ENCODE data around the gene SPR.

The SPR gene

DNA sequence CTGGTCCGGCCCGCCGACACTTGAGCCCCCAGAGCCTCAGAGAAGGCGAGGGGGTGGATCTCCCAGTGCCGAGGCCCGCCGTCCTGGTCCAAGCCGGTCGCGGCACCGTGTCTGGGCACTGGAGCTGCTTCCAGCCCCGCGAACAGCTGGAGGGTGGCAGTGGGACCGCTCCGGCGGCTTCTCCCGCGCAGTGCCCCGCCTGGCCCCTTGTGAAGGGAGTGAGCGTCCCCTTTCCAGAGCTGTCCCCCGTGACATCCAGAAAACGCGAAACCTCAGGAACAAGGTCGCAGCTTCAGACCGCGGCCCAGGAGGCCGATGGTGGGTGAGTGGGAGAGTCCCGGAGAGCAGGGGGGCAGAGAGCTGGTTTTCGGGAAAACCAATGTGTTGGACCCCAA lies 29.5 kb downstream of the SPR start:
- no peak for DNase-seq

DNA sequence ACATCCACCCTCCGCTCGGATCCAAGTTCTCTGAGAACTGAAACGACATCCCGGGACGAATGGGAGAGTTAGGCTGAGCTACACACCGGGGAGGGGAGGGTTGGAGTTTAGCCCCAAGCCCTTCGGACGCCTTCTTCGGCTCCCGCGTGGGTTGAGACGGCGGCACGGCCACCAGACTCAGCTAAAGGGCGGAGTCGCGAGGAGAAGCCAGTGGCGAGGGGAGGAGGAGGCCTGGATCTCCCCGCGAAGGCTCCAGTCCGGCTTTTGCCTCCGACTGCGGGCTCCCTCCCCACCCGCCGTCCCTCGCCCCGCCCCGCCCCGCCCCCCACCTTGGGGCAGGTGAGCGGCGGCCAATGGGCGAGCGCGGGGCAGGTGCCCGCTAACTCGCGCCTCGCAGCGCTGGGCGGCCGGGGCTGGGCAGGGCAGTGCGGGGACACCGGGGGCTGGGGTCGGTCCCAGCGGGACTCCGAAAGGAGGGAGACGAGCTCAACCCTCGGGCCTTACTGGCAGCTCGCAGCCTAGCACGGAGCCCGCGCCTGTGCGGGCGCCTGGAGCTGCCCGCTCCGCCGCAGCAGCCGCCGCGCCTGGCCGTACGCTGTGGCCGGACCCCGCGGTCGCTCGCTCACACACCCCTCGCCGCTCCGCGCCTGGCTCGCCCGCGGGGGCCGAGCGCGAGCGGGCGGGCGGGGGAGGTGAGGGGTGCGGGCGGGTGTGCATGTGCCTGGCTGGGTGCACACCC lies 30.1 kb downstream of the SPR start, which contains the start of gene EMX1:
TSS of gene EMX1 (plus strand) at position 382 of the 739 bp plus-strand sequence. CDS start at position 716, 334 bp downstream.
- DNase-seq, result peak; percentile 55

DNA sequence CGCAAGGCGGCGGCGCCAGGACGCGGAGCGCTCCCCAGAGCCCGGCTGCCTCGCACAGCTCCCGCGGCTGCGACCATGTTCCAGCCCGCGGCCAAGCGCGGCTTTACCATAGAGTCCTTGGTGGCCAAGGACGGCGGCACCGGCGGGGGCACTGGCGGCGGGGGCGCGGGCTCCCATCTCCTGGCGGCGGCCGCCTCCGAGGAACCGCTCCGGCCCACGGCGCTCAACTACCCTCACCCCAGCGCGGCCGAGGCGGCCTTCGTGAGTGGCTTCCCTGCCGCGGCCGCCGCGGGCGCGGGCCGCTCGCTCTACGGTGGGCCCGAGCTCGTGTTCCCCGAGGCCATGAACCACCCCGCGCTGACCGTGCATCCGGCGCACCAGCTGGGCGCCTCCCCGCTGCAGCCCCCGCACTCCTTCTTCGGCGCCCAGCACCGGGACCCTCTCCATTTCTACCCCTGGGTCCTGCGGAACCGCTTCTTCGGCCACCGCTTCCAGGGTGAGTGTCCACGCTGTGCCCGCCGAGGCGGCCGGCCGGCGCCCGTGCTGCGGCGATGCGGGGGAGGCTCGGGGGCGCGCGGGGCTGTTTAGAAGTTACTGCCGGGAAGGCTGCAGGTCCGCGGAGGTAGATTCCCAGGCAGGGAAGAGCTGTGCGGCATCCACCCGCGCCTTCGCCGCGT lies 30.8 kb downstream of the SPR start:
- no peak for DNase-seq

DNA sequence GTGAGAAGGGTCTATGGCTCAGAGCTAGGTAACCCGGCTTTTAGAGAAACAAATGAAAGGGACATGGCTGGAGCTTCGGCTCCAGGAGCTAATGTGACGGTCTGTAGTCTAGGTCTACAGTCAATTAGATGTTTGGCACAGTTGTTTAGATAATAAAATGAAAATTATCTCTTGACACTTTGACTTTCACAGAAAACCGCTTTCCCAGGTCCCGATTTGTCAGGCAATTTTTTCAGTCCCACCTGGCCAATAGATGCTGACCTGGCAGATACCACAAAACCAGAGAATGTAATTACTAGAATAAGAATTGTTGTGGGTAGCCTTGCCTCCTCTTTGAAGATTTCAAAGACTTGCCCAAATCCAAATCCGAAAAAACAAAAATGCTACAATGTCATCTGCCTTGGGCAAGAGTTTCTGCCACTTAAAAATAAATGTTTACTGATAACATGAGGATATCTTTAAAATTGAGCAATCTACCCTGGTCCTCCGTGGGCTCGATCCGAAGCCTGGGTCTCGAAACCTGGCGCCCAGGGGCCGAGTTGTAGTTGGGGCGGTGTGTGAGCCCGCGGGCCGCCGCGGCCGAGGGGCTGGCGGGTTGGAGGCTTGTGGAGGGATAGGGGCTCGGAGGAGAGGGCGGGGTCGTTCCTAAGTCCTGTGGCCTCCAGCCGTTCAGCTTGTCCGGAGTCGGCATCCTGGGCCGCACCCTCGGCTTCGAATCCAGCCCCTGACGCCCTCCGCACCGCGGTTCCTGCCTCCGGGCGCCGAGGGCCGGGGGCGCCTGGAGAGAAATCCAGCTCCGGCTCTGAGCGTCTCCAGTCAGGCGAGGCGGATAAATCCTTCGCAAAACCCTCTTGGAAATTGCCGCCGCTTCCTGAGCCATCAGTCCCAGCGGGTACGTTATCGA lies 32.5 kb downstream of the SPR start:
- no peak for DNase-seq

DNA sequence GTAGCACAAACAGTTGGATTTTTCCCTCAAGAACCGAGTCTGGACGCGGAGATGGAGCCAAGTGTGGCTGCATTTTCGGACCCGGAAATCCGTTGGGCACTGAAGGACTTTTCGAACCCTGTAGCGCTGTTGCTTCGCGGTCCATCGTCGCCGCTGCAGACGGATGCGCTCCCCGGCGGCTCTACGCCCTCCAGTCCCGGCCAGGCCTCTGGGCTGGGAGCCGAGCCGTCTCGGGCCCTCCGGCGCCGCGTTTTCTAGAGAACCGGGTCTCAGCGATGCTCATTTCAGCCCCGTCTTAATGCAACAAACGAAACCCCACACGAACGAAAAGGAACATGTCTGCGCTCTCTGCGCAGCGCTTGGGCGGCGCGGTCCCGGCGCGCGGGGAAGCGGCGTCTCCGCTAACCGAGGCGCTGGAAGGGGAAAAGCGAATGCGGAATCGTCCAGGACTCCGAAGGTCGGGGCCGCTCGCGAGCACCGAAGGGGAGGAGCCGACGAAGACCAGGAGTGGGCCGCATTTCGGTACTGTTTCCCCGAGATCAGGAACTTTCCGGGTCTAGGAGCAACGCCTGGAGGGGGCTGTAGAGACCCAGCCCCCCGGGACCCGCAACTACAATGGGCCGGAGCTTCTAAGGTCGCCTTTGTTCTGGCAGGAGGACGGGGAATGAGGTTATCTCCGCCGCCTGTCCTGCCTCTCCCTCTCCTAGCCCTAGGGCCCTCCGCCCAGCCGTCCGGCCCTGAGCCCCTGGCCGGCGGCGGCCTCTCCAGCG lies 33.3 kb downstream of the SPR start:
- peak; percentile 19 for DNase-seq

DNA sequence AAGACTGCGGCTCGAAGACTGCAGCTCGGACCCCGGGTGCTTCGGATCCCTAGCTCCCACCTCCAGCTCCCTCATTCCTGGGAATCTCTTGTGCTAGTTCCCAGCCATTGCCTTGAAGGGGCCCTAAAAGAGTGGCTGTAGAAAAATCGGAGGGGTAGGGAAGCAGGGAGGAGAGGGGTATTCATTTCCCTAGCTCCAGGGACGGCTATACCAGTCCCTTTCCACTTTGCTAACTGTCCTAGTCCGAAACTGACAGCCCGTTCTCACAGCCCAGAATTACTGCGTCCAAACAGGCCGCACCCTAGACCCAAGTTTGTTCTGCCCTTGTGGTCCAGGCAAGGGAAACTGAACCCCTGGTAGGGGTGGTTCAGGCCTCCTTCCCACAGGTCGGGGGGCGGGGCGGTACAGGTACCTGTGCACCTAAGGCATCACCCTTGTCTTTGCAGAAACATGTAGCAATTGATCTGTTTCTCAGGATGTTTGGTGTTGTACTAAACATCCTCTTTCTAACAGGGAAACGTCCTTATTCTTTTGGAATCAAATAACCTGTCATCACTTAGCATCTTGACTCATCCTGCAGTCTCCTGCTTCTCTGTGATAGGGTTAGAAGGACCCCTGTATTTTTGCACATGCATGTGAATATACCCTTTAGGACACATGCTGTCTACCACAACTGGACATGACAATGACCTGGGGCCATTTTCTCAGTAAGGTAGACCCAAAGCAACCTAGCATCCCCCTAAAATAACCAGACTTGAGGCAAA lies 34.1 kb downstream of the SPR start:
- no peak for DNase-seq

DNA sequence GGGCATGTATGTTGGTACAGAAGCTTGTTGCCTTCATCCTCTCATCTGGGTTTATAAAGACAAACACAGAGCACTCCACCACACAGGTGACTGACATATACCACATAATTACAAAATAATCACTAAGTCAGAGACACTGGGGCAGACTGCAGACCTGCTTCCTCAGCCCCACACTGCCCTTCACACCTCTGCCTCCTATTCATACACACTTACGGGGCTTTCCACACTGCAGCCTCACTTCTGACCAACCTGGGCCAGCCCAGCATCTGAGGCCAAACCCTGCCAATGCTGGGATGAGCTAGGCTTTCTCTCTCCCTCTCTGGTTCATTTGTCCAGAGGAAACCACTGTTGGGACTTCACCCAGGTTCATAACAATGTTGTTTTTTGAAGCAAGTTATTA lies 34.6 kb downstream of the SPR start:
- no peak for DNase-seq

DNA sequence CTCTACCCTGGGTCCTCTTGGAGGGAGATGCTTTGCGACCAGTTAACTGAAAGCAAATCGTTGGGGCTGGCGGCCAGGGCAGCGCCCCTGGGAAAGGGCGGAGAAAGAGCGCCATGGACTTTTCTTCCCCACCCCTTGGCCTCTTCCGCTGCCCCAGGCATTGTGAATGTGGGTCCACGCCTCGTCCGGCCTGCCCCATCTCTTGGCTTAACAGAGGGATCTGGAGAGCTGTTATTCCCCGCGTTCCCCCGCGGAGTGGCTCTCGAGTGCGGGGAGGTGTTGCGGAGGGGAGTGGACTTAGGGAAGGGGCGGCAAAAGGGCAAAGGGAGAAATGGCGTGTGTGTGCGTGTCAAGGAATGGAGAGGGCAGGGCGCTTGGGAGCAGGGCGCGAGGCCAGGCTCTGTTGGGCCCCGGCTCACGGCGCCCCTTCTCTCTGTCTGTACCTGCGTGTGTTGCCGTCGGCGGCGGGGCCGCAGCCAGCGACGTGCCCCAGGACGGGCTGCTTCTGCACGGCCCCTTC lies 36.7 kb downstream of the SPR start:
- DNase-seq, result no peak

DNA sequence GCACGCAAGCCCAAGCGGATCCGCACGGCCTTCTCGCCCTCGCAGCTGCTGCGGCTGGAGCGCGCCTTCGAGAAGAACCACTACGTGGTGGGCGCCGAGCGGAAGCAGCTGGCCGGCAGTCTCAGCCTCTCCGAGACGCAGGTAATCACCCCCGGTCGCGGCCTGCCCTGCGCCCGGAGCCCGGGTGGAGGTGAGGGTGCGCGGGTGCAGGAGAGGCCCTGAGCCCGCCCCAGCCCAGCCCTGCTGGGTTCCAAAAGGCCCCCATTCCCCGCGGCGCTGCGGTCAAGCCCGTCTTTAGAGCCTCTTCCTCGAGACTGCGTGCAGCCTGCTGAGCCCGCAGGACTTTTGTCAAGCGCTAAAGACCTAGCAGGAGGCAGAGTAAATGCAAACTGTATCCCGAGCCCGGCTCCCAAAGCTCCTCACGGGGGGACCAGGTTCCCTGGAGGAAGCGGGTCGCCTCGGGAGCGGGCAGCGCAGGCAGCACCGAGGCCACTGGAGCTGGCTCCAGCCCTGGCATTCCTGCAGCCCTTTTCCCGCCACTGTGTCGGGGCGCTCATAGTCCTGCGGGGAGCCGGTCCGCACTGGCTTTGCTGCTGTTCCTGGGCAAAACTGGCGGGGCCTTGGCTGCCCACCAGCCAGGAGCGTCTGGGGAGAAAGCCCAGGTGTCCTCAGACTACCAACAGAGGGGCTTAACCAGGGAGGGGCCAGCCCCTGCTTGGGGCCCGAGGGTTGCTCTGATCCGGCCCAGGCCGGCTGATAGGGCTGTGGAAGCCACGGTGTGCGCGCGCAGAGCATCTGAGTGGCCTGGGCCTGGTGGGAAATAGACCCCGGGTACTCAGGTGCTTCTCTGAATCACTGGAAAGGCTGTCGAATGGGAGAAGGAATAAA lies 37.4 kb downstream of the SPR start:
- DNase-seq, result no peak

DNA sequence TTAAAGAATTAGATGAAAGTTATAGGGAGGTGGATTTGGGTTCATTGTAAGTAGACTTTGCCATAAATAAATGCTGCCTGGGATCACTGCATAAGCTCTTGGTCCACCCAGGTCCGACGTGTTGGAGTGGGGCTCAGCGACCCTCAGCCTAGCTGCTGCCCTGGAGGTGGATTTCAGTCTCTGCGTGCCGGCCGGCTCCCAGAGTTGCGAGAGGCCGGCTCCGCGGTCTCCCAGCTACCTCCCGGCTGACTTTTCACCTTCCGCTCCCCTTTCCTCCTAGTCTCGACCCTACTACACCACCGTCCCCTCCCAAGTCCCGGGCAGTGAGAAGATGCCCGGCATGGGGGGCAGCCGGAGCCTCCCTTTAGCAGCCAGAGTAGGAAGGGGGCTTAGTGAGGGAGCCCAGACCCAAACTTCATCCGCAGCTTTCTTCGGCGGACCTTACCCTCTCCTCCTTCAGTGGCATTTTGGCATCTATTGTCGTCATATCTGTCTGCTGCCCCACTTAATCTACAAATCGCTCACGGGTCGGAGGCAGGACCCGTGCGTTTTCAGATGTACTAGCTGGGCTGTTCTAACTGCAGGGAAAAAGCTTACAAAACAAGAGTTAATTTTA lies 38.2 kb downstream of the SPR start:
- no peak for DNase-seq

DNA sequence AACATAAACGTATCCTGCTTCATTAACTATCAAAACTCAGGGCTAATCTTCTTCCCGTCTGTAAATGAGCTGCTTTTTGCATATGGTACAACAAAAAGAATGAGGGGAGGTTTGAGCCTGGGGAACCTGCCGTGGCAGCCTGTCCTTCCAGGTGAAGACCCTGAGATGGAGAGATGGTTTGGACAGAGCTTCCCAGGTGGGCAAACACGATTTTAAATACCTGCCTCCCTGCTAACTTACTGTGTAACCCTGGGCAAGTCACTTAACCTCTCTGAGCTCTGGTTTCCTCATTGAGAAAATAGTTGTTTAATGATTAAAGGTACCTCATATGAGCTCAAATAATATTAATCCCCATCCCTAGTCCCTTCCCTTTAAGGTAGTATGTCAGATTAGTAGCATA lies 39.2 kb downstream of the SPR start:
- no peak for DNase-seq

DNA sequence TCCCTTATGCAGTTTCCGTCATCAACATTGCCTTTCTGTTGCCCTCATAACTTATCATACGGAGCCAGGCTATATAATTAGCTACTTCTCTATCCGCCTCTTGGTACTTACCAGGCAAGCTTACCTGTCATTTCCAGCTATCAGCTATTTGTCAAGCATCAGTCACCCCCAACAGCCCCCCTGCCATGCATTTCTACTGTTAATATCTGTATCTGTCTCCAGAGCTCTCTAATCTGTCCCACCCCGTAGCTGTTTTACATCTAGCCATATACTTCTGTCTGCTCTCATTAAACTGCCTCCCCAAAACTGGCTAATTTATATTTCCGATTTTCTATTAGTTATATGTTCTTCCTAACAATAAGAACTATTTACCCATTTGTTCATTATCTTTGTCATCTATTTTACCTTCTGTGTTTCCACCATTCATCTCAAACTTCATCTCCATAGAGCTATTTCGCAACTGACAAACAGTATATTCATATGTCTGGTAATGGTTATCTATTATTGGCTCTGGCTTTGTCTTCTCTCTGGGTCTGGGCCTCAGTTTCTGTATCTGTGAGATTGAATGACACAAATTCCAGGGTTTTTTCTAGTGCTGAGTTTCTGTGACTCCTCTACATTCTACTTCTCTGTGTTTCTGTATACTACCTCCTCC lies 39.7 kb downstream of the SPR start:
- no peak for DNase-seq

DNA sequence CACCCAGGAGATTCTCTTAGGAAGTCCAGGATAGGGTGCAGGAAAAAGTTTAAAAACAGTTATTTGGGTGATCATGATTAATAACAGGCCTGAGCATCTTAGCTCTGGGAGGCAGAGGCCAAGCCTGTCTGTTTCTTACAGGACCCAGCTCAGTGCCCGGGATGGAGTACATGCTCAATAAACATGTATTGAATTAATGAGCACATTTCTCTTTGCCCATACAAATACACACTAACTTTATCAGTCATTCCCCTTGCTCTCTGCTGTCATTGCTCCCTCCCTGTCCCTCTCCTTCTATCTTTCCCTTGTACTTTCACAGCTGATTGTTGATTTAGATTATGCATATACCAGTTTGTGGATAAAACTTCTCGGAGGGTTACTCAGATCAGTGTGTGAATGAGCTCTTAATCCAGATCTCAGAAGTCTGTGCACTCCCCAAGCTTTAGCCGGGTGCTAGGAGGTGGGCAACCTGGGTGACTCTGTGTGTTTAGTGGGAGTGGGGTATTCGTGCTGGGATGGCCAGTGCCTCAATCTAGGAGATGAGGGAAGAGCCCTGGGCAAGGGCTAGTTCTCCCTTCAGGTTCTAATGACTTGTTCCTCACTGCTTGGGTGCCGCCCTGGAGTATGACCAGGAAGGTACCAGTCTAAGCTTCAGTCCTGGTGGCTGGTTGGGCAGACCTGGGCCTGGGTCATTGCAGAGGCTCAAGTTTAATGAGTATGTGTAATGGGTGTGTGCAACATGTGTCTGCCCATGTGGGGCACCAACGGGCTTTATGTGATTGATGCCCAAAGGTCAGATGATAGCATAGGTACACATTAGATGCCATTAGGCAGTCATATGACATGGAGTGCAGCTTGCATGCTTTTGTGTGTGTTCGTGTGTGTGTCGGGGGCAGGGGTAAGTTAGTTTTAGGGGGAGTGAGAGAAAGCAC lies 40.7 kb downstream of the SPR start:
- no peak for DNase-seq

DNA sequence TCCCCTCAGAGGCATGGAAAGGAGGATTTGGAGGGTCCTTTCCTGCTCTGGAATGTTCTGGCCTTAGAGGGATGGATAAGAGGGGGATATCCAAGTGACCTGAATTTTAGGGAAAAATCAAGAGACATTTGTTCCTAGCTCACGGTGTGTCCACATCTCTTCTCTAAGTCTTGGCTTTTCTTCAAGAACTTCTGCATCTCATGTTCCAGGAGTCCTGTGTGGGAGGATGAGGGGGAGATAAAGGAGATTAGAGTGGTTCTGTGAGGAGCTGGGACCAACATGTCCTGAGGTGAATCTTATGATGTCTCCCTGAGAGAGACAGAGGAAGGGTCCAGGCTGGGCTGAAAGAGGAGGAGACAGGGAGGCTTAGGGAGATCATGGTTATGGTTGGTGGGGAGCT lies 41.8 kb downstream of the SPR start:
- no peak for DNase-seq

DNA sequence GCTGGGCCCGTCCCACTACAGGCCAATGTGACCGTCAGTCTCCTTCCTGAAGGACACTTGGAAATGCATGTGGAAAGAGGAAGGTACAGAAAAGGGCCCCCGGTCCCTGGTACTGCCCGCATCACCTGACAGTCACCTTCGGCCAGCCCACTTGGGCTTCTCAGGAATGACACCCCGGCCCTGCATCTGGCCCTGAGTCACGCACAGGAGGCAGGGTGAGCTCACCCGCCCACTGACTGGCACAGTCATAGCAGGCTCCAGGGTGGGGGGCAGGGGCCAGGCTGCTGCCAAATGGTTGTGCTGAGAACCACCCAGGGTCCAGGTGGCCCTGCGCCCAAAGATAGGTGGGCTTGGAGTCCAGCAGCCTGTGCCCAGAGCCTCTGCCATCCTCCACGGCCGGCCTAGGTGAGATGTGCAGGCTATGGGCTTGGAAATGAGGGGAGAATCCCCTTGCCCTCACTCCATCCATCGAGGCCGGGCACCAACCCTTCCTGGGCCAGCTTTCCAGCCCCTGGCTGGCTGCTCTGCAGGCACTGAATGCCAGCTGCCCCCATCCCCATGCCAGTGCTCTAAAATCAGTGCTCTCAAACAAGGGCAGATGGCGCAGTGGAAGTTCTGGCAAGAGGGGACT lies 44.2 kb downstream of the SPR start:
- DNase-seq, result no peak

DNA sequence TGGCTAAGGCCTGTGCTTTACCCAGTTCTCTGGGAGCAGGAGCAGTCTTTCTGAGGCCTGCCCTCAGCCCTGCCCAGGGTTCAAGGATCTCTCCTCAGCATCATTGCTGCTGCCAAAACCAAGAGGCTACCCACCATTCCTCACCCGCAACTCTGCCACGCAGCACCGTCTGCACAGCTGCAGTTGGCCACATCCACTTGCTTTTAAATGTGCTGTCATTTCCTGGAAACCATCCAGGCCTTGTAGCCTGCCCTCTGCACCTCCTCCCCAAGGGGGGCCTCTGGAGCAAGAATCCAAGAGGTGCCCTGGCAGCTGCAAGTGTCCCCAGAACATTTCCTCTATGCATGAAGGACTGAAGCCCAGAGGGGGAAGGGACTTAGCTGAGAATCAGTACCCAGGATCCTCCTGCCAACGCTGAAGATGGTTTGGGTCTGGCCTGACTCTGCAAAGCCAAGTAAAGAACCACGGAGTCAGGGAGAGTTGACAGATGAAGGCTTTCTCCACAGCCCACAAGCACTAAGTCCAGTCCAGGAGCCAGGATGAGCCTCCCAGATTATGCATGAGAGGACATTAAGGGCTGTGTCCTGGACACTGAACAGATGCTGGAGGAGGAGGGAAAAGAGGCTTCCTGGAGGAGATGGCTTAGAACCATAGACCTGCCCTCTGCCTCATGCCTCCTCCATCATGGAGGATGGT lies 45.0 kb downstream of the SPR start:
- DNase-seq, result no peak

DNA sequence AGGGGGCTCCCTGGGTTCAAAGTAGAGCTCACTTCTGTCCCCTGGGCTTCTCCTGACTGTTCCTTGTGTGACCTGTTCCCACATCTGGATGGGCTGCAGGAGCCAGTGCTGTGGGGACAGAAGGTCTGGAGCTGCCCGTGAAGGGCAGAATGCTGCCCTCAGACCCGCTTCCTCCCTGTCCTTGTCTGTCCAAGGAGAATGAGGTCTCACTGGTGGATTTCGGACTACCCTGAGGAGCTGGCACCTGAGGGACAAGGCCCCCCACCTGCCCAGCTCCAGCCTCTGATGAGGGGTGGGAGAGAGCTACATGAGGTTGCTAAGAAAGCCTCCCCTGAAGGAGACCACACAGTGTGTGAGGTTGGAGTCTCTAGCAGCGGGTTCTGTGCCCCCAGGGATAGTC lies 45.6 kb downstream of the SPR start:
- DNase-seq, result no peak

All from stimulated activated CD4-positive, alpha-beta T cell treated with anti-CD3 and anti-CD28 coated beads, Interleukin-12 subunit alpha, Interleukin-12 subunit beta, amount 100 ng/mL, for 4 hours (primary cell).